ENCODE results near the gene RAET1E. TPM values are rescaled to one million over a fixed set of nuclear protein-coding genes. Genes with fewer than 3 reads are reported as not detected.

Gene RAET1E
- total and polyA plus RNA-seq, 2 donors (not counting 3 experiments of a cell fraction or from before 2014, with no cell fraction given) = 0.04 TPM; not detected in 1

- H3K9me1 ChIP-seq (replicated peaks; ENCODE audit: control insufficient read depth, extremely low read depth, insufficient read depth, low read length) = no peaks in the 10 kb centered on the region
- H3K36me3 ChIP-seq (ENCODE audit: control insufficient read depth in 2 of 2, extremely low read depth in 1 of 2, insufficient read depth in 2 of 2, low read length in 2 of 2) = no peaks in the 10 kb centered on the region
- H3K4me1 ChIP-seq (ENCODE audit: control insufficient read depth, extremely low read depth, insufficient read depth, low read length) = peaks cover 14% of the 10 kb centered on the region
- no peak overlapping the region for H3K4me3 ChIP-seq (replicated peaks in 1 of 3; ENCODE audit: insufficient read depth in 1 of 3, low read depth in 1 of 3, low read length in 3 of 3)
- no peaks in the 10 kb centered on the region for H4K20me1 ChIP-seq (replicated peaks; ENCODE audit: control insufficient read depth, extremely low read depth, insufficient read depth, low read length)
- no peak for FAIRE-seq
- no peaks in the 10 kb centered on the region for H3K9me3 ChIP-seq (replicated peaks; ENCODE audit: control insufficient read depth, insufficient read depth, low read length)
- no peaks in the 10 kb centered on the region for H3K79me2 ChIP-seq (ENCODE audit: control insufficient read depth, insufficient read depth, low read length)
- ChIA-PET CTCF (interaction anchor here (0.8 to 1.3 kb wide), 3 partner anchors 16 to 77 kb away, joined by 3 to 8 read pairs (median 3); no protein-coding TSS in a partner anchor), POLR2A (no interaction called here)
- H3K4me2 ChIP-seq (ENCODE audit: insufficient read depth, low read length) = no peak overlapping the region
- intact Hi-C loops (cut with micrococcal nuclease) = loop anchor here (2.0 kb wide), 1 partner anchor 21 kb away; no protein-coding TSS in a partner anchor
- BruUV-seq (replicated peaks) = no TSS peak
- dilution Hi-C loops (cut with MboI; ENCODE audit: extremely low pct_ligation_motif_present, low sequenced_read_pairs) = no loop called here
- H3K27ac ChIP-seq (ENCODE audit: insufficient read depth, low read depth, low read length) = no peak overlapping the region
- peaks cover 41 to 53% of the 10 kb centered on the region in 2 experiments for H3K27me3 ChIP-seq (ENCODE audit: control insufficient read depth in 2 of 2, insufficient read depth in 2 of 2, low read length in 2 of 2)
- DNase-seq (ENCODE audit: low read depth, low spot score) = no peak
- H3K9ac ChIP-seq (replicated peaks; ENCODE audit: extremely low read depth, insufficient read depth, low read length) = no peak overlapping the region
- no peak for TF ChIP-seq JUN (IDR thresholded peaks at IDR 0.05; ENCODE audit: borderline replicate concordance, insufficient read depth, insufficient read length, low read depth)
- TF ChIP-seq EZH2 (IDR thresholded peaks at IDR 0.05; ENCODE audit: borderline replicate concordance, low read depth, low read length, severe bottlenecking) = no peak
- TF ChIP-seq, protein P1, sequence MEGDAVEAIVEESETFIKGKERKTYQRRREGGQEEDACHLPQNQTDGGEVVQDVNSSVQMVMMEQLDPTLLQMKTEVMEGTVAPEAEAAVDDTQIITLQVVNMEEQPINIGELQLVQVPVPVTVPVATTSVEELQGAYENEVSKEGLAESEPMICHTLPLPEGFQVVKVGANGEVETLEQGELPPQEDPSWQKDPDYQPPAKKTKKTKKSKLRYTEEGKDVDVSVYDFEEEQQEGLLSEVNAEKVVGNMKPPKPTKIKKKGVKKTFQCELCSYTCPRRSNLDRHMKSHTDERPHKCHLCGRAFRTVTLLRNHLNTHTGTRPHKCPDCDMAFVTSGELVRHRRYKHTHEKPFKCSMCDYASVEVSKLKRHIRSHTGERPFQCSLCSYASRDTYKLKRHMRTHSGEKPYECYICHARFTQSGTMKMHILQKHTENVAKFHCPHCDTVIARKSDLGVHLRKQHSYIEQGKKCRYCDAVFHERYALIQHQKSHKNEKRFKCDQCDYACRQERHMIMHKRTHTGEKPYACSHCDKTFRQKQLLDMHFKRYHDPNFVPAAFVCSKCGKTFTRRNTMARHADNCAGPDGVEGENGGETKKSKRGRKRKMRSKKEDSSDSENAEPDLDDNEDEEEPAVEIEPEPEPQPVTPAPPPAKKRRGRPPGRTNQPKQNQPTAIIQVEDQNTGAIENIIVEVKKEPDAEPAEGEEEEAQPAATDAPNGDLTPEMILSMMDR (IDR thresholded peaks at IDR 0.05; ENCODE audit: extremely low read depth in 1 of 2, insufficient read depth in 1 of 2, low read depth in 1 of 2, low read length in 2 of 2) = no peak
- TF ChIP-seq POLR2A (IDR thresholded peaks at IDR 0.05; ENCODE audit: low read depth, low read length) = no peak
- TF ChIP-seq MYC (IDR thresholded peaks at IDR 0.05; ENCODE audit: low read depth, low read length) = no peak
- no peak for TF ChIP-seq GATA2 (IDR thresholded peaks at IDR 0.05; ENCODE audit: insufficient read depth, insufficient read length, low read depth, low read length)
- H2AFZ ChIP-seq (ENCODE audit: low read depth, low read length) = no peak overlapping the region
Observed at GRCh38 chr6:149939909-149940671, 42.2 kb upstream of the RAET1E start.
